AG04450 (cell line): ENCODE results near the gene GALNT2. TPM values are rescaled to one million over a fixed set of nuclear protein-coding genes. Genes with fewer than 3 reads are reported as not detected.

Source experiments
- CTCF ChIA-PET: fragments of 300-600, 350-600 bp; formaldehyde crosslinking; extraction: SDS; loops from one replicate; lab custom pipeline; 2022; ENCODE audit warnings: antibody characterized with exemption, inconsistent platforms; lab: Charles Lee
- POLR2A ChIA-PET: fragments of 350-600 bp; formaldehyde crosslinking; extraction: SDS; loops from one replicate; lab custom pipeline; 2021; ENCODE audit warnings: antibody characterized with exemption, inconsistent platforms; lab: Yijun Ruan, JAX
- DNase-seq: peaks from one replicate; pipeline ENCODE4 v3.0.0-alpha.2; 2011; ENCODE audit warnings: low read depth, low spot score
- H3K27ac ChIP-seq: one replicate; pipeline ENCODE4 v1.5.1; 2012; ENCODE audit warnings: low read depth, low read length, control low read depth
- H3K27me3 ChIP-seq: one replicate; pipeline ENCODE4 v1.6.0; 2012; ENCODE audit warnings: low read length; ENCODE audit not compliant: control insufficient read depth, insufficient read depth
- H3K4me3 ChIP-seq: 2 replicates; pipeline ENCODE4 v1.5.1; 2011; ENCODE audit warnings: mild to moderate bottlenecking, low read depth, low read length, control low read depth
- H3K9me3 ChIP-seq: 2 replicates; pipeline ENCODE4 v1.5.1; 2012; ENCODE audit warnings: low read length; ENCODE audit not compliant: control insufficient read depth, insufficient read depth
- polyA plus RNA-seq: library from polyadenylated mRNA; depleted of rRNA; stranded (reverse); fragments of >200 nt; gene quantifications from 2 replicates; pipeline ENCODE4 v1.2.3, GENCODE V29; 2011
- TF ChIP-seq, protein P1 (sequence below): IDR thresholded peaks from 2 replicates; pipeline ENCODE4 v1.5.1; 2011; ENCODE audit warnings: low read depth, low read length, control low read depth, inconsistent platforms

The GALNT2 gene
- polyA plus RNA-seq, 1 experiment, result 121 TPM

DNA sequence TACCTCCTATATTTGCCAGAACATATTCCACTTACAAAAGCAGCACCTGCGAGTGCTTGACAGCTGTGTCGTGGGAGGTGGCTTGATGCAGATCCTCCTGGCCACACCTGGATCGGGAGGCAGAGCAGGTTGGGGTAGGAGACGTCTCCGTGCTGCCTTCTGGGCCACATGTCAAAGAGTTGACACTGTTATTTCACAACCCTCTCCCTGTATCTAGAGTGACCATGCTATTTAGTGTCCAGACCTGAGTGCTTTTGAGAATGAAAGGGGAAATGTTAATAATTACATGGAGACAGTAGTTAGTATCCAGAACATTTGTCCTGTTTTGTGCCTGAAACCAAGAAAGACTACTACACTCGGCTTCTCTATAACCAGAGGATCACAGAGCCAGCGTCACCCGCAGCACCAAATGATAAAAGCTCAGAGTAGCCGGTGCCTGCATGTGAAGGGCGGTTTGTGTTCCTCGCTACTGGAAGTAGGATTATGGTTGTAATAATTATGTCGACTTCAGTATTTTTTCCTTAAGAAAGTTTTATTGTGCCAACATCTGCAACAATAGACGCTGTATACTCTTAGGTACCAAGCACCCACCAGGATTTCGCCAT, 77.1 kb downstream of the GALNT2 start:
- Histone ChIP-seq H3K27me3 (no peaks in the 10 kb centered on the region), H3K27ac (no peak overlapping the region), H3K9me3 (no peaks in the 10 kb centered on the region), H3K4me3 (no peak overlapping the region)
- TF ChIP-seq, protein P1, sequence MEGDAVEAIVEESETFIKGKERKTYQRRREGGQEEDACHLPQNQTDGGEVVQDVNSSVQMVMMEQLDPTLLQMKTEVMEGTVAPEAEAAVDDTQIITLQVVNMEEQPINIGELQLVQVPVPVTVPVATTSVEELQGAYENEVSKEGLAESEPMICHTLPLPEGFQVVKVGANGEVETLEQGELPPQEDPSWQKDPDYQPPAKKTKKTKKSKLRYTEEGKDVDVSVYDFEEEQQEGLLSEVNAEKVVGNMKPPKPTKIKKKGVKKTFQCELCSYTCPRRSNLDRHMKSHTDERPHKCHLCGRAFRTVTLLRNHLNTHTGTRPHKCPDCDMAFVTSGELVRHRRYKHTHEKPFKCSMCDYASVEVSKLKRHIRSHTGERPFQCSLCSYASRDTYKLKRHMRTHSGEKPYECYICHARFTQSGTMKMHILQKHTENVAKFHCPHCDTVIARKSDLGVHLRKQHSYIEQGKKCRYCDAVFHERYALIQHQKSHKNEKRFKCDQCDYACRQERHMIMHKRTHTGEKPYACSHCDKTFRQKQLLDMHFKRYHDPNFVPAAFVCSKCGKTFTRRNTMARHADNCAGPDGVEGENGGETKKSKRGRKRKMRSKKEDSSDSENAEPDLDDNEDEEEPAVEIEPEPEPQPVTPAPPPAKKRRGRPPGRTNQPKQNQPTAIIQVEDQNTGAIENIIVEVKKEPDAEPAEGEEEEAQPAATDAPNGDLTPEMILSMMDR, result no peak
- ChIA-PET CTCF (no interaction called here), POLR2A (no interaction called here)
- no peak for DNase-seq

DNA sequence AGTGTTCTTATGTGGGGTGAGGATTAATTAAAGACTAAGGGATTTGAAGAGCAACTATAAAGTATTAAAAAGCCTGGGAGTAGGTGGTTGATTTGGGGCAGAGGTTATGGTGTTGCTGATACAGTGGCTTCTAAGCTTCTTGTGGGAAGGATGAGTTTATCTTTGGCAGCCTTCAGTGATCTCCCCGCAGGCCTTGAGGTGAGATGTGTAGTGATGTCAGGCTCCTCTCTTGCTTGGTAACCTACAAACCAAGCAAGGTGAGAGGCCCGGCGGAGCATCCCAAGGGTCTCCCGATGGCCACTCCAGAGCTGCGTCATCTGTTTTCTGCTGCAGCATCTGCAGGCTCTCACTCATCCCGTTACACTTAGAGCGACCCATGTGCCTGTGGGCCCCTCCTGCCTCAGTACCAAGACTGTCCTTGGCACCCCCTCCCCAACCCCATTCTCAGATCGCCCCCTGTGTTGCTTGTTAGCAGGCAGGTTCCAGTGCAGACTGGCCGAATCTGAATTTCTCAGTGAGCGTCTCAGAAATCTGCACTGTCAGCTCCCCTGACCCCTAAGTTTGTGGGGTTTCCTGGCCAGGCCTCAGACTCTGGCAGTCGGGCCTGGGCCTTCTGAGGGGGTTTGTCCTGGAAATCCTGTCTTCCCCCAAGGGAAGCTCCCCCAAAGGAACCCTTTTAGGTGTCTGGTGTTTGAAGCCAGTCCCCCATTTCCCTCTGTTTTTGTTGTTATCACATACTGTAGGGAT, 77.9 kb downstream of the GALNT2 start:
- H3K27ac ChIP-seq, result no peak overlapping the region
- TF ChIP-seq, protein P1, result no peak
- POLR2A ChIA-PET, result no interaction called here
- CTCF ChIA-PET, result no interaction called here
- no peak overlapping the region for H3K4me3 ChIP-seq
- no peak for DNase-seq
- H3K9me3 ChIP-seq, result no peaks in the 10 kb centered on the region
- no peaks in the 10 kb centered on the region for H3K27me3 ChIP-seq

DNA sequence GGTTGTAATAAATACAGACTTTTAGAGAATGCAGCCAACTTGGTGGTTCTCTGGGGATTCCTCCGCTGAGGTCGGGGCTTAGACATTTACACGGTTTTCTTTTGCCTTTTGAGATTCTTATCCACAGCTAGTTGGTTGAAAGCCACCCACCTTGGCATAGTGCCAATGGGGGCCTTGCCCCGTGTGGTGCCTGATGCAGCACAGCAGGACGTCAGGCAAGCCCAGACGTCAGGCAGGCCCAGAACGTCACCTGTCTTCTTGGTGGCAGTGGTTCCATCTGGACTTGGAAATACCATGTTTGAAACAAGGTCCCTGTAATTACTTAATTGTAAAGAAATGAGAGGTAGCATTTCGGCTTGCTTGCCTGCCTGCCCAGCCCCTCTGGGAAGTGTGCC, 78.5 kb downstream of the GALNT2 start:
- H3K9me3 ChIP-seq, result no peaks in the 10 kb centered on the region
- DNase-seq, result no peak
- TF ChIP-seq, protein P1, result no peak
- no peak overlapping the region for H3K4me3 ChIP-seq
- ChIA-PET POLR2A (no interaction called here), CTCF (no interaction called here)
- no peak overlapping the region for H3K27ac ChIP-seq
- no peaks in the 10 kb centered on the region for H3K27me3 ChIP-seq

DNA sequence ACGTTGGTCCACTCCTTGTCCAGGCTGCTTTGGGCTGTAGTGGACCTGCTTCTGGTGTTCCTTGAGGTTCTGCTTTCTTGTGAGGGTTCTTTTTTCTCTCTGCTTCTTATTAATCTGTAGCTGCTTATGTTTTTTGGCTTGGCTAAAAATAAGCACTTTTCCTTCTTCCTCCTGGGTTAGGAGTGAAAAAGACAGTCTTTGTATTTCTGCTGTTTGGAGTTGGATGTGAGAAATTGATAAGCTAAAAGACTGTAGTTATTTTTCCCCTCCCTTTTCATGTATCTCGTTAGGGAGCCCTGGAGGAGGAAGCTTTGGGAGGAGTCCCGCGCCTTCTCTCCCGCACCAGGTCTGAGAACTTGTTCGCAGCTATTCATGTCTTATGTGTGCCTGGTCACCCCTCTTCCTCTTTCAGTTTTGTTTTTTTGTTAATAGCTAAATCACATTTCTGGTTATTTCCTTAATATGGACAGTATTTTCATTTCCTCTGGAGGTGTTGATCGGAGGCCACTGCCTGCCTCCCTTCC, 79.0 kb downstream of the GALNT2 start:
- Histone ChIP-seq H3K27ac (no peak overlapping the region), H3K4me3 (no peak overlapping the region), H3K9me3 (no peaks in the 10 kb centered on the region), H3K27me3 (no peaks in the 10 kb centered on the region)
- ChIA-PET CTCF (no interaction called here), POLR2A (no interaction called here)
- TF ChIP-seq, protein P1, result no peak
- no peak for DNase-seq

DNA sequence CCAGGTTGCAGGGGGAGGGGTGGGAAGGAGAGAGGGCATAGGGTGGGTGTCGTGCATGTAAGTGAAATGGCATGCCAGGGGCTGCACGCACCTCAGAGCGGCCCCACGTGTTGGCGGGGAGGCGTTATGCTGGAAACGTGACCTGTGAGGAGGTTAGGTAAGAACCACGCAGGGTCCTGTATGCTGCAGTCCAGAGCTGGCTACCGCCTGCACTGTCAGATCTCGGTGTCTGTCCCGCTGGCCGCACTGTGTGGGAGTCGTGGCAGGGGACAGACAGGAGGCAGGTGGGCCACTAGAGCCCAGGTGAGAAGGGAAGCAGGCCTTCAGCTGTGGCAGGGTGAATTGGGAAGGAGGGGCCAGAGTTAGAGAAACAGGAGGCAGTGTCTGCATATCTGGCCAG, 79.7 kb downstream of the GALNT2 start:
- Histone ChIP-seq H3K27me3 (no peaks in the 10 kb centered on the region), H3K27ac (no peak overlapping the region), H3K4me3 (no peak overlapping the region), H3K9me3 (no peaks in the 10 kb centered on the region)
- ChIA-PET CTCF (no interaction called here), POLR2A (no interaction called here)
- TF ChIP-seq, protein P1, result no peak
- DNase-seq, result no peak
